Measurements from ENCODE around the gene PCDHGB3.

GRCh38 chr5:141389153-141390042 lies 19.4 kb downstream of the PCDHGB3 start:
- TF ChIP-seq CTCF (IDR thresholded peaks at IDR 0.05): no peak
- no peak for TF ChIP-seq POLR2A (IDR thresholded peaks at IDR 0.05)
- TF ChIP-seq POLR2AphosphoS5 (IDR thresholded peaks at IDR 0.05): no peak
